Activated CD4-positive, alpha-beta T cell treated with anti-CD3 and anti-CD28 coated beads, Interleukin-2, amount 50 U/mL, for 48 hours (primary cell): Measurements from ENCODE around the gene GPRC5C.
A peak's percentile ranks its signal among the peaks of the same experiment; 100 is the strongest.
"Not testable (repeated sequence)": the region's sequence is repeated elsewhere in the genome, so short reads cannot be mapped to it uniquely, and the experiment has no call there.

Source experiments
- DNase-seq, 2 experiments: peaks; one replicate each; pipeline ENCODE4 v3.0.0-alpha.2; 2020

GPRC5C gene, protein sequence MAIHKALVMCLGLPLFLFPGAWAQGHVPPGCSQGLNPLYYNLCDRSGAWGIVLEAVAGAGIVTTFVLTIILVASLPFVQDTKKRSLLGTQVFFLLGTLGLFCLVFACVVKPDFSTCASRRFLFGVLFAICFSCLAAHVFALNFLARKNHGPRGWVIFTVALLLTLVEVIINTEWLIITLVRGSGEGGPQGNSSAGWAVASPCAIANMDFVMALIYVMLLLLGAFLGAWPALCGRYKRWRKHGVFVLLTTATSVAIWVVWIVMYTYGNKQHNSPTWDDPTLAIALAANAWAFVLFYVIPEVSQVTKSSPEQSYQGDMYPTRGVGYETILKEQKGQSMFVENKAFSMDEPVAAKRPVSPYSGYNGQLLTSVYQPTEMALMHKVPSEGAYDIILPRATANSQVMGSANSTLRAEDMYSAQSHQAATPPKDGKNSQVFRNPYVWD

DNA sequence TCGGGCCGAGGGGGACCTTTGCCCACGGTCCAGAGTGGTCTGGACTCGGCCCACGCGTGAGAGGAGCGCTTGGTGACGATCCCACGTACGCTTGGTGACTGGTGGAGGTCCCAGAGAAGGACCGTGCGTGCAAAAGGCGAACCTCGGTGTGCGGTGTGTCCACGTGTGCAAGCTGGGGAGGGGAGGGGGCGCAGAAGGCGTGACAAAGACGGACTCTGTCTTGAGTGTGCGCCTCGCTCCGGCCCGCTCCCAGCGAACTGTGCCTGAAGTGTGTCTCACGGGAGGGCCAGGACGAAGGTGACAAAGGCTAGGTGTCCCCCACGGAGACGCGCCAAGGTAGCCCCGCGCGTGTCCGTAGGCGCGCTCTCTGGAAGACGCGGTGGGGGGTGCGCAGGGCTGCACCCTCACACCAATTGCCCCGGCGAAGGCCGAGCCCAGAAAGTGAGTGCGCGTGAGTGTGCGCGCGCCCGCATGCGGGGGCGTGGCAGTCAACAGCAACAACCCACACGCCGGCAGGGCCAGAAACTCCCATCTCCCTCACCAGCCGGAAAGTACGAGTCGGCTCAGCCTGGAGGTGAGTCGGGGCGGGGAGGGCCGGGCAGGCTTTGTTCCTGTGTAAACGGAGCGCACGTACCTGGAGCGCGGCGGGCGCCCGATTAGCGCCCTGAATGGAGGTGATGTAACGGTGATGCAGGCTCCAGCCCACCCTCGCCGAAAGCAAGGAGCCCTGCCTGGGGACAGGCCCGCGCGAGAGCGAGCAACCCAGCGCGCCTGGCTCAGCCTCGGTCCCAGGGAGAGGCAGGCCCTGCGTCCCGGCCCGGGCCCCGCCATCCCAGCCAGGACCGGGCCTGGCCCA lies at the start of gene GPRC5C:
TSS of gene GPRC5C (plus strand) at position 521 of the 856 bp plus-strand sequence. CDS start 7,689 bp downstream, outside the sequence.
- DNase-seq, result peak; percentile 65 to 71

DNA sequence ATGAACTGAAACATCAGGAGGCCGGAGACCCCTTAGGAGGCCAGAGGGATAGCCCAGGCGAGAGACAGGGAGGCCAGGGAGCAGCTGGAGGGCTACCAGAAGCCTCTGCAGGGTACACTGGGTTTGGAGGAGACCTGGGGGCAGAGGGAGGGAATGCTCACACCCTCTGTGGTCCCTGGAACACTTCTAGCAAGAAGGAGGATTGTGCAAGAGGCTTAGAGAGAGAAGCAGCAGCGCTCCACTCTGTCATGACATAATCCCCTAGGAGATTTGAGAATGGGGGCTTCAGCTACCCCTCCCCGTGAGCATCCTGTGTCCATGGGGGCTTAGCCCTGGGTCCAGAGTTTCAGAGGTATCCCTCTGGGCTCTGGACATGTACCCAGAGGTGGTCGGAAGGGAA lies 48.7 kb upstream of the GPRC5C start:
- DNase-seq, result no peak

DNA sequence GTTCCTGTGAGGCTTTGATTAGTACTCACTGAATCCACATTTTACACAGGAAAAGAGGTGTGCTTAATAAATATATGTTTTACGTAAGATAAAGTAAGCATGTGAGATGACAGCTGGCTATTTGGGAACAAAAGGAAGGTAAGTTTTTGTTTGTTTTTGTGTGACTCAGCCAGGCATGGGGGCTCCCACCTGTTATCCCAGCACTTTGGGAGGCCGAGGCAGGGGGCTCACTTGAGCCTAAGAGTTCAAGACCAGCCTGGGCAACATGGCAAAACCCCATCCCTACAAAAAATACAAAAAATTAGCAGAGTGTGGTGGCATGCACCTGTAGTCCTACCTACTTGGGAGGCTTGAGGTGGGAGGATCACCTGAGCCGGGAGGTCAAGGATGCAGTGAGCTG lies 46.7 kb upstream of the GPRC5C start:
- no peak for DNase-seq

GRCh38 chr17:74386386-74386785 lies 45.5 kb upstream of the GPRC5C start:
- DNase-seq, result no peak

GRCh38 chr17:74387365-74388218 lies 44.3 kb upstream of the GPRC5C start:
- no peak for DNase-seq

DNA sequence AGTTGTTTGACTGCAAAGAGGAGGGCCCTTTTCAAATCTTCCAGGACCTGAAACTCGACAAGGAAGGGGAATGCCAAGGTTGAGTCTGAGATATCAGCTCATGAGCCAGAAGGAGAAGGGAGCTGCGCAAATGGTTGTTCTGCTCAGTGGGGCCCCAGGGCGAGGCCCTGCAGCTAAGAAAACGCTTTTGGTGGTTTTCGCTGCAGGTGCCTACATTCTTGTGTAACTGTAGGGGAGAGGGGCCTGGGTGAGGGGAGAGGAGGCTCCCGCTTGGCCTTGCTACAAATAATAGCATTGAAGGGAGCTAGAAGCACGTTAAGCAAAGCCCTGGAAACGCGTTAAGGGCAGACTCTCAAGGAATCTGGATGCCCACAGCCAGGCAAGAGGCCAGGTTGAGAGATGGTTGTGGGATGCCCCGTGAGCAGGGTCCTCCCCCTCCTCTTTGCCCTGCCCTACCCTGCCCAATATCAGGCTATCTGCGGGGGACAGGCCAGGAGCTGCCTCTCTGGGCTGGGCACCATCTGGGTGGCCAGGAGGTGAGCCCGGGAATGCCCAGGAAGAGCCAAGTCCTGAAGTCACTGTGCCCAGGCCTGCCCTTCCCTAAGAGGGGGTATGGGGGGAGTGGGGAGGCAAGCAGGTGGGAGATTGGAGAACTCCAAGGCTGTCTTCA lies 42.7 kb upstream of the GPRC5C start:
- no peak for DNase-seq

GRCh38 chr17:74389937-74390679 lies 41.8 kb upstream of the GPRC5C start:
- no peak for DNase-seq

DNA sequence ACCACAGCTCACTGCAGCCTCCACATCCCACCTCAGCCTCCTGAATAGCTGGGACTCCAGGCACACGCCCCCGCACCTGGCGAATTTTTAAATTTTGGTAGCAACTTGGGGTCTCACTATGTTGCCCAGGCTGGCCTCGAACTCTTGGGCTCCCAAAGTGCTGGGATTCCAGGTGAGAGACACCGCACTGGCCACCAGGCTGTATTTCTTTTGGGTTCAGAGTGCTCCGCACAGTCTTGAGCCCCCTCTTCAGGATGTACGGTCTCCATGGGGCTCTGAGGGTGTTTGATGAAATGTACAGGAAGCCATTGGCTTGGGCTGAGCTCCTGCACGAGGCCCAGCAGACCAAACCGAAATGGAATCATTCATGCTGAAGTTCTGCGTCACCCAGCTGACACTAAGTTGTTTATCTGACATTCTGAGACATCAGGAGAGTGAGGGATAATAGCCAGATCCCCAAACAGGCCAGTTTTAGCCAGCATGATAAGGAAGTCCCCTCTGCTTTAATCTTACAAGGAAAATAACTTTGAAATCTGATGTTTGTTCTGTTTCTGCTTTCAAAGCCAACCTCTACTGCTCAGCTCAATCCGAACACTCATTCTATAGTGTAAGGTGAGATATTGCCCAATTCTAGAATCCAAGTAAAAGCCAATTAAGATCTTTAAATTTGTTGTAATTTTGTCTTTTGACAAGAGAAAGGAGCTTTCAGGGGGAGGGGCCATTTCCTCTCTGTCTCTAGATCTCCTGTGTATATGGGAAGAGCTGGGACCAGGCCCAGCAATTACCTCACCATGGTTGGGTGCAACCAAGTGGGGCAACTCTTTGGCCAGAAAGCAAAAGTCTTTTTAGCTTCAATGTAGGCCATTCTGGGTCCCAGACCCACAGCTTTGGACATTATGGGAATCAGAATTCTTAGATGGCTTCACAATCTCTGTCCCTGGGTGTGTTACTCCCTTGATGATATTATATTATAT lies 40.9 kb upstream of the GPRC5C start:
- DNase-seq, result no peak

- no peak for DNase-seq
Observed at GRCh38 chr17:74391771-74392170, 40.1 kb upstream of the GPRC5C start.

GRCh38 chr17:74392848-74393247 lies 39.0 kb upstream of the GPRC5C start:
- no peak for DNase-seq

DNA sequence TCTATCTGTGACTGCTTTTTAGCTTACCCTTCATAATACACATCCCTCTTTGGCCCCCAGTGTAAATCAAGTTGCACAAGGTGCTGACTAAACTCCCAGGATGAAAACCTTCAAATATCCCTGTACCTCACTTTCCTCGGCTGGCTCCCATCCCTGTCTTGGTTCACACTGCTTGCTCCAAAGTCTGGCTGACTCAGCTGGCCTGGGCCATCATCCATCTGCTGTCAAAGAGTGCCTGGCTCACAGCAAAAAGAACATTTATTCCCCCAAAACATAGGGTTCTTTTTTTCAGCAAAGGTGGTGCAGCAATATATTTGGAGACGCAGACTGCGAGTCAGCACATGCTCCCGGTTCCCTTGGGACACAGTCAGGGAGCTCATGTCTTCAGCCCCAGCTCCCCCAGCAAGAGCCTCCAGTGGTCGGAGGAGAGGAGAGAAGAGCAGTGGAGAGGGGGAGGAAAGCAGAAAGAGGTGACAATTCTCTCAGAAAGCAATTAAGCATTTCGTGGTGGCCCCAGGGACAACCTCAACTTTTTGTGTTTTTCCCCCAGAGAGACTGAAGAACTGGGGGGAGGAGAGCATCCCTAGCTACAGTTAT lies 38.4 kb upstream of the GPRC5C start:
- no peak for DNase-seq

DNA sequence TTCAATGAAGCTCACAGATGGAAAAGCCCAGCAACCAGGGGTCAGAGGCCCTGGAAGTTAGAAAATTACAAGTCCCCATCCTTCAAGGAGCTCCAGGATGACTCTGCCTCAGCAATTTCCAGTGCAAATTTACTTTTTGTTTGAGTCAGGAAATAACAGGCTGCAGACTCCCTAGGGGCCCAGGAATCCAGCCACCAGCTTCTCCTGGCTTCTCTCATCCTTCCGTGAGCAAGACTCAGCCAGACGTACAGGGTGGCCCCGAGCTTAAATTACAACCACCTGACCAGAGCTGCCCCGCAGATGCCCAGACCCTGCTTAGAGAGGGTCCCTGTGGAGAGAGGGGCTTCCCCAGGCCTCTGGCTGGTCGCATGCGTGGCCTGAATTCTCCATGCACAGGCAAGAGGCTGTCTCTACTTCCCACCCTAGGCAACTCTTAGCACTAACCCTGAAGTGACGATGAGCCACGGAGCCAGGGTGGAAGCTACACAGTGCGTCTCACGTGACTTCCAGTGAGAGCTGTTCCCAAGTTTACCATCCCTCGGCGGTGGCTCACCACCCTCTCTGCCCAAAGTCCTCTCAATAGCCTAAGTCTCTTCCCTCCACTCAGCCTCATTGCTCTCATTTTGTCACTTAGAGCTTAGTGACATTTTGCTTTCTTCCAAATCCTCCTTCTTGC lies 37.5 kb upstream of the GPRC5C start:
- no peak for DNase-seq

DNA sequence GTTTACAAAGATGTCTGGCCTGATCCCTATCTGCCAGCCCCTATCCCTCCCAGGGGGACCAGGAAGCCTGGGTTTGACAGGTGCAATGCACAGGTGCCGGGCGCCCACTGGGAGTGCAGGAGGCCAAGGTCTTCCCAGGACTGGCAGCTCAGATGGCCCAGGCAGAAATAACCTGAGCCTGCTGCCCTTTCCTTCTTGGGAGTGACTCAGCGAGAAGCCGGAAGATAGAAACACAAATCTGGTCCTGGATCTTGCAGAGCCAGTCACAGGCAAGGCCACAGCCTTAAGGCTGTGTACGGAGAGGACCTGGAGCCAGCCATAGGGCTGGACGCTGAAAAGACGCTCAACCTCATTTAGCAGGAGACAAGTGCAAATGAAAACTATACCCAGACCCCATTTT lies 36.9 kb upstream of the GPRC5C start:
- no peak for DNase-seq

DNA sequence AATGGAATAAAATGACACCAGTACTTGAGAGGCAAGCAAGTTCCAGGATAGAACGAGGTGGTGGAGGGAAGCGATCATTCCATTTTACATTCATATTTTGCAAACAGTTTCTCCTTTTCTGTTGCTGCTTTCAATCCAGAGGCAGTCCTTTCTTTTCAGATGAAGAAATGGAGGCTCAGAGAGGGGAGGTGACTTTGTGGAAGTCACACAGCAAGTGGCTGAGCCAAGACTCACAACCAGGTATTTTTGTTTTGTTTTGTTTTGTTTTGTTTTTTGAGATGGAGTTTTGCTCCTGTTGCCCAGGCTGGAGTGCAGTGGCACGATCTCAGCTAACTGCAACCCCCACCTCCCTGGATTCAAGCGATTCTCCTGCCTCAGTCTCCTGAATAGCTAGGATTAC lies 35.3 kb upstream of the GPRC5C start:
- DNase-seq, result no peak

- no peak for DNase-seq
Observed at GRCh38 chr17:74402048-74402447, 29.8 kb upstream of the GPRC5C start.

DNA sequence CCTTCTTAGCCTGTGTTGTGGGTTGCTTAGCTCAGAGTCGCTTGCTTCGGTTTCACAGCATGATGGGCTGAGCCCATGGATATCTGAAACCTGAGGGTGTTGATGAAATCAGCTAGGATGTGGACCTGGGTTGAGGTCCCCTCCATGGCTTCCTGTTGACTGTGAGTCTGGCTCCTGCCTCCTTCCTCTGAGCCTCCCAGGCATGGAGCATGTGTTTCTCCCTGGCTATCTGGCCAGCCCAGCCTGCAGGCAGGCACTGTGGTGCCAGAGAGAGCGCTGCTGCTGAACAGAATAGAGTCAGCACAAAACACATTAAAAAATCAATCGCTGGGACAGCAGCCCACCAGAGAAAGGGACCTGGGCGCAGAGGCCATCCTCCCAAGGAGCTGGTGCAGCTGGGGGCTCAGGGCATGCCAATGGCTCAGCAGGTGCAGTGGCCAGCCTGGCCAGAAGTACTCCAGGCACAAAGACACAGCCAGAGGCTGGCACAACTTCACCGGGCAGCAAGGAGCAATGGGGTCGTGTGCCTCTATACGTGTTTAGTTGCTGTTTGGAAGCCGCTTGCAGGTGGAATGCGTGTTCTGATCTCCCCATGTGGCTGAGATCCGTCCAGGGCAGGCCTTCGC lies 28.3 kb upstream of the GPRC5C start:
- no peak for DNase-seq

DNA sequence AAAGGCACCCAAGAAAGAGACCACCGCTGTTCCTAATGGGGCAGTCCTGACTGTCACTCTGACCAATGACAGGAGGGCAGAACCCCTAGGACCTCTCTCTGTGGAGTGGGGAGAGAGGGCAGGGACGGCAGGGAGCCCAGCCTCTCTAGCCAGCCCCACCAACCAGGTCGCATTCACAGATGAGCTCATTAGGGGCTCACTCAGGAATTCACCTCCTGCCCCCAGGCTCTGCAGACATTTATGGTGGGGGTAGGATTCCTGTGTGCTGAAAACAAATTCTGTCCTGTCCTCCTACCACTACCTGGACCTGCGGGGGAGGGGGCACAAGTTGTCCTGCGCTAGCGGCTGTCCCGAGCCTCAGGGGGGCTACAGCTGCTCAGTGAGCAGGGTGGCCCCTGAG lies 27.7 kb upstream of the GPRC5C start:
- DNase-seq, result no peak

- no peak for DNase-seq
Observed at GRCh38 chr17:74404789-74405188, 27.1 kb upstream of the GPRC5C start.

DNA sequence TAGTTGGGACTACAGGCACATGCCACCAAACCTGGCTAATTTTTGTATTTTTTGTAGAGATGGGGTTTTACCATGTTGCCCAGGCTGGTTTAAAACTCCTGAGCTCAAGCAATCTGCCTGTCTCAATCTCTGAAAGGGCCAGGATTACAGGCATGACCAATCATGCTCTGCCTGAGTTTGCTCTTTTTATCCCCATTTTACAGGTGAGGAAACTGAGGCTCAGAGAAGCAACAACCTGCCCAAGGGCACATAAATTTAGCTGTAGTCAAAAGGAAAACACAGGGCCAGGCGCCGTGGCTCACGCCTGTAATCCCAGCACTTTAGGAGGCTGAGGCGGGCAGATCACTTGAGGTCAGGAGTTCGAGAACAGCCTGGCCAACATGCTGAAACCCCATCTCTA lies 26.6 kb upstream of the GPRC5C start:
- DNase-seq, result not testable (repeated sequence)
